ENCODE results near the gene ANKFN1. TPM values are rescaled to one million over a fixed set of nuclear protein-coding genes. Genes with fewer than 3 reads are reported as not detected.

ANKFN1 gene
- total RNA-seq, 2 donors from 2014 or later, result 3.0 to 7.3 TPM

DNA sequence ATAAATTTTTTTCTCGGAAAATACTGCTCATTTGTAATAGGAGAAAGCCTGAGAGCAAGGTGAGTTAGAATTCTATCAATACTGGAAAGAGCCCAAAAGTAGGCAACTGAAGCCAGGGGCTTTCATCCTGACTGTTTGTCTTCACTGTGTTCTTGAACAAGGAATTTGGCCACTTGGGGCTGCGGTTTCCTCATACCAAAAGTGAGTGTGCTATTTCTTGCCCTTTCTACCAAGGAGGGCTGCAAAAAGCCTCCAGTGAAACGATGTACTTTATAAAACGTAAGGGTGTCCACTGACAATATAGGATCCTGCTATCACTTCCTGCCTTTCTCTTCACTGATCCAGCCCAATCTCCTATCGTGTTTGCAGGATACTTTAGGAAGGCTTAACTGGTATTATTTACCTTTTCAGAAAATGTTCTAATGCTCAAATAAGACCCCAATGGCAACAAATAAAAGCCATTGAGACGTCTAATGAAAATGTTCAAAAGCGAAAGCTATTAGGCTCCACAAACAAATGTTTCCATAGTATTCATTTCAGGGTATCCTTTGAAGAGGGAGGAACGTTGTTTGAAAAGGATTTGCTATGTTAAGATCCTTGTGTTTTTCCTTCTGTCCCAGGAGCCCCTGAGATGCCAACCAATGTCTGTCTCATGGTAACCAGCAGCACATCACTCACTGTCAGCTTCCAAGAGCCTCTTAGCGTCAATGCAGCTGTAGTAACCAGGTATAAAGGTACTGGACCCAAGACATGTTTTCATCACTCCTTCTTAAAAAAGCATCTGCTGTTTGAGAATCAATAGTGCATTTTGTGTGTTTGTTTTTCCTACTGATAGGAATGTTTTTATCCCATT, 220.9 kb downstream of the ANKFN1 start:
- intact Hi-C loops (cut with DNase I), result no loop called here
- Histone ChIP-seq H3K36me3 (no peaks in the 10 kb centered on the region), H3K4me3 (no peak overlapping the region), H3K27ac (no peak overlapping the region), H3K9me3 (no peaks in the 10 kb centered on the region), H3K4me1 (replicated peaks) (no peaks in the 10 kb centered on the region), H3K27me3 (replicated peaks; ENCODE audit: insufficient read depth) (no peaks in the 10 kb centered on the region)
- no peak for TF ChIP-seq POLR2A (IDR thresholded peaks at IDR 0.05)
- WGBS, result 27% methylated on average over 9 of the region's 9 CpGs
- no peak for DNase-seq (ENCODE audit: low spot score)

DNA sequence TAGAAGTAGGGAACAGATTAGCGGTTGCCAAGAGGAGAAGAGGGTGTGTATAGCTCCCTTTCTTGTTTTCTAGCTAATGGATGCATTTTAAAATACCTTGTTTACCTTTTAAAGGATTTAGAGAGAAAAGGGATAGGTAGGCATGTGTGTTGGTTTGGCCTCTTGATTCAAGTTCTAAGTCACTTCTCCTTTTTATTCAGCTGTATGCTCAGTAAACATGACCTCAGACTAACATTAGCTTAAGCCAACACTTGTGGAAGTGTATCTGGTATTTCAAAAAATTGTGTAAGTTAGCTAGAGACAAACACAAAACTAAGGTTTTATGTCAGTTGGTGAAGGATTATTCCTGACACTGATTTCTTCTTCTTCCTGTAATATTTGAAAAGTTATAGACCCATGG, 236.1 kb downstream of the ANKFN1 start:
- Histone ChIP-seq H3K9me3 (no peaks in the 10 kb centered on the region), H3K4me3 (no peak overlapping the region), H3K27ac (no peak overlapping the region), H3K4me1 (replicated peaks) (no peaks in the 10 kb centered on the region), H3K27me3 (replicated peaks; ENCODE audit: insufficient read depth) (no peaks in the 10 kb centered on the region), H3K36me3 (no peaks in the 10 kb centered on the region)
- intact Hi-C loops (cut with DNase I), result no loop called here
- WGBS, result 97% methylated on average over 1 of the region's 1 CpG
- no peak for DNase-seq (ENCODE audit: low spot score)
- TF ChIP-seq, protein P1, sequence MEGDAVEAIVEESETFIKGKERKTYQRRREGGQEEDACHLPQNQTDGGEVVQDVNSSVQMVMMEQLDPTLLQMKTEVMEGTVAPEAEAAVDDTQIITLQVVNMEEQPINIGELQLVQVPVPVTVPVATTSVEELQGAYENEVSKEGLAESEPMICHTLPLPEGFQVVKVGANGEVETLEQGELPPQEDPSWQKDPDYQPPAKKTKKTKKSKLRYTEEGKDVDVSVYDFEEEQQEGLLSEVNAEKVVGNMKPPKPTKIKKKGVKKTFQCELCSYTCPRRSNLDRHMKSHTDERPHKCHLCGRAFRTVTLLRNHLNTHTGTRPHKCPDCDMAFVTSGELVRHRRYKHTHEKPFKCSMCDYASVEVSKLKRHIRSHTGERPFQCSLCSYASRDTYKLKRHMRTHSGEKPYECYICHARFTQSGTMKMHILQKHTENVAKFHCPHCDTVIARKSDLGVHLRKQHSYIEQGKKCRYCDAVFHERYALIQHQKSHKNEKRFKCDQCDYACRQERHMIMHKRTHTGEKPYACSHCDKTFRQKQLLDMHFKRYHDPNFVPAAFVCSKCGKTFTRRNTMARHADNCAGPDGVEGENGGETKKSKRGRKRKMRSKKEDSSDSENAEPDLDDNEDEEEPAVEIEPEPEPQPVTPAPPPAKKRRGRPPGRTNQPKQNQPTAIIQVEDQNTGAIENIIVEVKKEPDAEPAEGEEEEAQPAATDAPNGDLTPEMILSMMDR (IDR thresholded peaks at IDR 0.05), result no peak
- TF ChIP-seq POLR2AphosphoS5 (IDR thresholded peaks at IDR 0.05) (no peak), POLR2A (IDR thresholded peaks at IDR 0.05) (no peak)

DNA sequence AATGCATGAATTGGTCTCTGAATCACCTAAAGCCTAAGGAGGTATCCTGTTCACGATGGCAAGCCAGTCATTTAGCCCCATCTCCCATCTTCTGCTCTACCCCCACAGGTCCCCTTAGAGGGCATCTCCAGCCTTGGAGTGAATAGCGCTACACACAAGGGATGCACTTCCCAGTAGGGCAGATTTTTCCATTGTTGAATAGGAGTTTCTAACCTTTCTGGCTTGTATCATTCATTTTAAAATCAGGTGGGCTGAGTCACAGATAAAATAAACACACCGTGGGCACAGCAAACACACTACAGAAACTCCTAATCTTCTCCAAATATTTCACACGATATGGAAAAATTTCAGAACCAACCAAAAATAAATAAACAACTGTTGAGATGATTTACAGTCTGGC, 239.0 kb downstream of the ANKFN1 start:
- intact Hi-C loops (cut with DNase I), result no loop called here
- Histone ChIP-seq H3K27ac (no peak overlapping the region), H3K27me3 (replicated peaks; ENCODE audit: insufficient read depth) (no peaks in the 10 kb centered on the region), H3K9me3 (no peaks in the 10 kb centered on the region), H3K4me3 (no peak overlapping the region), H3K4me1 (replicated peaks) (no peaks in the 10 kb centered on the region), H3K36me3 (no peaks in the 10 kb centered on the region)
- DNase-seq (ENCODE audit: low spot score), result no peak
- WGBS, result 49% methylated on average over 4 of the region's 4 CpGs
- TF ChIP-seq, protein P1 (IDR thresholded peaks at IDR 0.05), result no peak
- TF ChIP-seq POLR2AphosphoS5 (IDR thresholded peaks at IDR 0.05), result no peak
- no peak for TF ChIP-seq POLR2A (IDR thresholded peaks at IDR 0.05)

DNA sequence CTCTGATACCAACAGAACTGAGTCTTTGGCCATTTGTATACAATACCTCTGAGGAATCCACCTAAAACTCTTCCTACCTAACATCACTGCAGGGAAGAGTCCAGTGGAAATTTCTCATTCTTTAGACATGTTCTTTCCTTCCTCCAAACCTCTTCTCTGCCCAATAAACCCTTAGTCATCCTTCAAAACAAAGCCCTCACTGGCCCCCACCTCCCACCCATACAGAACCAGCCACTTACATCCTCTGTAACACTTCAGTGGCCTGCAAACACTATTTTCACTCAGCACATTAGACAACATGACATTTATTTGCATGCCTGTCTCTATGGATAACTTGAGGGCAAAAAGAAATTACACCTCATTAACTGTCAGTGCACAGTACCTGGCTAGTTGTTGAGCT, 239.9 kb downstream of the ANKFN1 start:
- Histone ChIP-seq H3K4me3 (no peak overlapping the region), H3K9me3 (no peaks in the 10 kb centered on the region), H3K27me3 (replicated peaks; ENCODE audit: insufficient read depth) (no peaks in the 10 kb centered on the region), H3K27ac (no peak overlapping the region), H3K36me3 (no peaks in the 10 kb centered on the region), H3K4me1 (replicated peaks) (no peaks in the 10 kb centered on the region)
- no peak for DNase-seq (ENCODE audit: low spot score)
- intact Hi-C loops (cut with DNase I), result no loop called here
- TF ChIP-seq POLR2A (IDR thresholded peaks at IDR 0.05), result no peak
- TF ChIP-seq, protein P1 (IDR thresholded peaks at IDR 0.05), result no peak
- TF ChIP-seq POLR2AphosphoS5 (IDR thresholded peaks at IDR 0.05), result no peak

DNA sequence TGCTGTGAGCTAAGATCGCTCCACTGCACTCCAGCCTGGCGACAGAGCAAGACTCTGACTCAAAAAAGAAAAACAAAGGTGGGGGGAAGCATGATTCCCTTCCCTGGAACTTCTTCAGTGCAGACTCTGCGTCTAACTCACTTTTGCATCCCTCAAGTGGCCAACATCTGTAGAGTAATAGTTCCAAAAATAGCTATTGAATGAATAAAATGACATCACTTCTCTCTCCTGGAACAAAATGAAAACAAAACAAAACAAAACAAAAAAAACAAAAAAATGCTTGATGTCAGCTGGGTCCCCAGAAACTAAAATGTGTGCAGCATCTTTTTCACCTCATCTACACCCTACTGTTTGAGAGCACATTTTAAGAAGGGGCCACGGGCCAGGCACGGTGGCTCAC, 242.5 kb downstream of the ANKFN1 start:
- TF ChIP-seq, protein P1 (IDR thresholded peaks at IDR 0.05), result no peak
- TF ChIP-seq POLR2A (IDR thresholded peaks at IDR 0.05), result no peak
- TF ChIP-seq POLR2AphosphoS5 (IDR thresholded peaks at IDR 0.05), result no peak
- intact Hi-C loops (cut with DNase I), result no loop called here
- Histone ChIP-seq H3K9me3 (no peaks in the 10 kb centered on the region), H3K27me3 (replicated peaks; ENCODE audit: insufficient read depth) (no peaks in the 10 kb centered on the region), H3K27ac (no peak overlapping the region), H3K36me3 (no peaks in the 10 kb centered on the region), H3K4me3 (no peak overlapping the region), H3K4me1 (replicated peaks) (no peaks in the 10 kb centered on the region)
- 83% methylated on average over 5 of the region's 5 CpGs for WGBS
- DNase-seq (ENCODE audit: low spot score), result no peak
